Mesenchymal stem cell (in vitro differentiated cells and primary cell): ENCODE data around the gene HERC2. TPM values are rescaled to one million over a fixed set of nuclear protein-coding genes. Genes with fewer than 3 reads are reported as not detected.

Experiments used
- small RNA-seq: library from polyadenylated mRNA; stranded (forward); fragments of <200 nt; extraction: miRNeasy Mini kit (QIAGEN cat#:217004); gene quantifications from one replicate; pipeline ENCODE3, GENCODE V24; 2013; ENCODE audit warnings: low read depth

HERC2 gene

Small RNAs within 50 kb of the gene (small RNA-seq; reads per million reads assigned to genes)
- gene AC091304.5, result not detected
